SK-MEL-5 (cell line): ENCODE measurements around the gene GABBR2. TPM values are rescaled to one million over a fixed set of nuclear protein-coding genes. Genes with fewer than 3 reads are reported as not detected.

ENCODE experiments used
- DNase-seq: peaks from one replicate; pipeline ENCODE4 v3.0.0-alpha.2; 2016; ENCODE audit warnings: low read depth, low spot score
- in situ Hi-C: cut with HindIII; loops from 2 replicates; pipeline ENCODE4 v1.10.0; 2016; ENCODE audit warnings: low sequenced_read_pairs, high pct_unique_total_duplicates, low pct_unique_long_range_greater_than_20kb
- total RNA-seq: library from RNA; depleted of rRNA; stranded (reverse); fragments of >200 nt; shearing (Covaris generic); gene quantifications from 2 replicates; pipeline ENCODE4 v1.2.3, GENCODE V29; 2014

Gene GABBR2
- total RNA-seq, 1 experiment from 2014 or later = 0.50 TPM

- DNase-seq = no peak
These were observed 377.0 kb downstream of the GABBR2 start for GRCh38 chr9:98331536-98332259.

GRCh38 chr9:98330831-98331230 lies 377.9 kb downstream of the GABBR2 start:
- in situ Hi-C loops = no loop called here

More at GRCh38 chr9:98331536-98332259, 377.0 kb downstream of the GABBR2 start:
- in situ Hi-C loops = no loop called here

DNA sequence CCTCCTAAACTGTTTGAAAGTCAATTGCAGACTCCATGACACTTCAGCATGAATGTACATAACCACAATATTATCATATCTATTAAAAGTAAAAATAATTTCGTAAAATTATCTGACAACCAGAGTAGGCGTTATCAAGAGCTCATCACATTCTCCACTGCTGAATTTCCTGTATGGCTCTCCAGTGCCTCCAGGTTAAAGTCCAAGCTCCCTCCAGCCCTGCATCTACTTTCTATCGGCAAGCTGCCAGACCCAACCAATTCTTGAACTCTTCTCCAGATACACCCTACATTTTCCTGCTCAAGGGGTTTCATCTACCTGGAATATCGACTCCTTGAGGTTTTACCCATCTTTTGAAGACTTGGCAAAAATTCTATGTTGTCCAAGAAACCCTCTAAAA lies 378.8 kb downstream of the GABBR2 start:
- in situ Hi-C loops = no loop called here
- DNase-seq = no peak

More at GRCh38 chr9:98330831-98331230, 377.9 kb downstream of the GABBR2 start:
- peak; percentile 51 for DNase-seq

DNA sequence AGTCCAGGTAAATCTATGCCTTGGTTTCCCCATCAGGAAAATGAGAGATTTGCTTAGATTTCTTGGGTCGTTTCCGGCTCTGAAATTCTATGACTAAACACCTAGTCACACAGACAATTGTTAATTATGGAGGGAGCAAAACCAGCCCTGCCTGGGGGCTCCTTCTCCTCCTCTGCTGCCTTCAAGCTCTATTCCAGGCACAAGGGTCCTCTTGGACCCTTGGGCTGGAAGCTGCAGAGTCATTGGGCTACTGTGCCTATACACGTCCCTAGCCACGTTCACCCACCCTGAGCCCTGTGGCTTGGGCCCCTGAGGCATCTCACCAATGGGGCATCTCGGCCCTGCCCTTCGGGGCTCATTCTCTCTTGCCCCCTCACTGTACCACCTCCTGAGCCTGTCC lies 379.5 kb downstream of the GABBR2 start:
- DNase-seq = no peak
- in situ Hi-C loops = no loop called here

DNA sequence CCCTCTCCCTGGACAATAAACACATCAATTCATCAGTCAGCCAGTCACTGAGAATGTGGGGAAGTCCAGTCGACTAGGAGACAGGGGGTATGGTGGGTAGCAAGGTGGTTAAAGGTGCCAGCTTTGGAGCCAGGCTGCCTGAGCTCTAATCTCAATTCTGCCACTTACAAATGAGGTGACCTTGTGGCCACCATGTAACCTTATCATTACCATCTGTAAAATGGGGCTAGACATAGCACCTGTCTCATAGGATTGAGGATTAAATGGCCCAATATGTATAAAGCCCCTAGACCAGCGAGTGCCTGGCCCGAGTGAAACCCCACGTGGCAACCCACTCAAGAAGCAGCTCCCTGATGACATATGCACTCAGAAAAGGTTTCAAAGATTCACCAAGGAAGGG lies 380.0 kb downstream of the GABBR2 start:
- in situ Hi-C loops = no loop called here
- no peak for DNase-seq

GRCh38 chr9:98328141-98328540 lies 380.6 kb downstream of the GABBR2 start:
- DNase-seq = no peak
- in situ Hi-C loops = no loop called here

DNA sequence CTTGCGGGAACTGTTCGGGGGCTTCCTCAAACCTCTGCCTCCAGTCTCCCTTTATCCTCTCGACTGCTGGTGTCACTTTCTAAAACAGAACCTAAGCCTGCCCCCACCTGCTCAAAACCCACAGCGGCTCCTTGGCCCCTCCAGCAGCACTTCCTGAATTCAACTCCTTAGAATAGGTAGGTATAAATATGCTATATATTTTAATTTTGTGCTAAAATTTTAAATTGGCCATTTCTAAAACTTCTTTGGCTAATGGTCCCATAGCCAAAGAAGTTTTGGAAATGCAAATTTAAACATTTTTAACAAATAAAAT lies 381.5 kb downstream of the GABBR2 start:
- in situ Hi-C loops = no loop called here
- no peak for DNase-seq

- peak; percentile 8 for DNase-seq
- in situ Hi-C loops = no loop called here
These were observed 382.1 kb downstream of the GABBR2 start for GRCh38 chr9:98326459-98327248.

DNA sequence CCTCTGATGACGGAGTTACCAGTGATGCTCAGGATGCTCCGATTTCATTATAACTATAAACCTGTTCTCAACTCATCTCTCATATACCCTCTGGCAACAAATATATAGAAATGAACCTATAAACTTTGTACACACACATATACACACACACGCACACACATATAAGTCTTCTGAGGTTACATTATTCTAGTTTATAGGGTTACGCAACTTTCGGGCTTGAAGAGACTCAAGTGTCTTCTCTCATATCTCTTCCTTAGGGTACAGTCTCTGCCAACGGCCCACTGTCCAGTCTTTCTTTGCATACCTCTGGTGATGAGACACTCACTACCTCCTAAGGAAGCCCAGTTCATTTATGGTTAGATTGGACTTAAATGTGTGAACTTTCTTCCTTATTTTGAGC lies 383.9 kb downstream of the GABBR2 start:
- in situ Hi-C loops = no loop called here
- no peak for DNase-seq

DNA sequence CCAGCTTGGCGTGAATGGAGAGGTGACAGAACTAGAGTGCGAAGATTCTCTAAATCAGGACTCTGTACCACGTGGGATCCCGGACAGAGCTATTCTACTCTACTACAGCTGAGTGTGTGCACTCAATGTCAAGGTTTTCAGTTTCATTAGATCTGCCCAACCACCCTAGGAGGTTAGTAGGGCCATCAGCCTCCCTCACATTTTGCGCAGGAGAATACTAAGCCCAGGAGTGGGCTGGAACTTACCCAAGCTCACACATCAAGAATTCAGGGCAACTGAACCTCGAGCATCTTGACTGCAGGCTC lies 385.0 kb downstream of the GABBR2 start:
- no peak for DNase-seq
- in situ Hi-C loops = no loop called here

DNA sequence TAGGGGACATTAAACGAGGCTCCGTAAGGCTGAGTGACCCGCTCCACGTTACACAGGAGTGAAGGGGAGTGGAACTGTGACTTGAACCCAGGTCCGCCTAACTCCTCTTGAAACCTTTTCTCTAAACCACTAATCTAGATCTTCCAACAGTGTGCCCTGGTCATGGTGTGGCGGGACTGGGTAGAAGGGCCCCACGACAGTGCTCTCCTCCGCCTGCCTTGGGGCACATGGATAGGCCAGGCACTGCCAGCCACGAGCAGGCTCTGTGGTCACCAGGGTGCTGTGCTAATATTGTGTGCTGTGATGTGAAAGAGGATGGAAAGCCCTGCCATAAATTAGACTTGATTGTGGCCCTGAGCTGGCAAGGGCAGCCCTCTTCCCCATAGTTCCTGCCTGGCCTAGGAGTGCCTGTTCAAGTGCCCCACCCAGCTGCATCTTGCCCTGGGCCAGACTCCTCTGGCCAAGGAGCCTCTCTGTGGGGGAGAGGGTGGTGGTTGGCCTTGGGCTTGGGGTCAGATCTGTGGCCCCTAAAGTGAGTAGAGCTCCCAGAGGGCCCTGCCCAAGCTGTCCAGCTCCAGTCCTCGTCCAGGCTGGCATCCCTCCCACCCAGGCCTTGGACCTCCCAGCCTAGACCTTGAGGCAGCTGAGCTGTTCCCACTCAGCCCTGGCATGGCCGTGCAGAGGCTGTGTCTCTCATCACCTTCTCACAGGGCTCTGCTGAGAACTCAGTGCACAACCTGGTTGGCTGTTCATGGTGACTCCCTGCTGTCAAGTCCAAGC lies 385.5 kb downstream of the GABBR2 start:
- DNase-seq = no peak

DNA sequence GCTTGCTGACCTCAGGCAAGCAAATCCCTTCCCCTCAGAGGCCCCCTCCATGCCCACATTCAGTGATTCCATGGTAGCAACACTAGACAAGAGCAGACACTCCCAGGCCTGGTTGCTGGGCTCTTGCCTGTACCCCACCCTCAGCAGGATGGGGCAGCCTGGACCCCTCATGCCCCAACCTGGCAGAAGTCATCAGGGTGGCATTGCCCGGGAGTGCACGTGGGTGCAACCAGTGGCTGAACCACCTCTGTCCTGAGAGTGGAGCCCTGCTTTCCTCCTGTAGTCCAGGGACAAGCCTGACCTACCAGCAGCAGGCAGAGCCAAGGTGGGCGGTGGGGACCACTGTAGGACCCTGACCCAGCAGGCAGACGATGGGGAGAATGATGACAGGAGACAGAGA lies 387.5 kb downstream of the GABBR2 start:
- no peak for DNase-seq
- in situ Hi-C loops = no loop called here

More for the DNA sequence above, 385.5 kb downstream of the GABBR2 start:
- in situ Hi-C loops = no loop called here

DNA sequence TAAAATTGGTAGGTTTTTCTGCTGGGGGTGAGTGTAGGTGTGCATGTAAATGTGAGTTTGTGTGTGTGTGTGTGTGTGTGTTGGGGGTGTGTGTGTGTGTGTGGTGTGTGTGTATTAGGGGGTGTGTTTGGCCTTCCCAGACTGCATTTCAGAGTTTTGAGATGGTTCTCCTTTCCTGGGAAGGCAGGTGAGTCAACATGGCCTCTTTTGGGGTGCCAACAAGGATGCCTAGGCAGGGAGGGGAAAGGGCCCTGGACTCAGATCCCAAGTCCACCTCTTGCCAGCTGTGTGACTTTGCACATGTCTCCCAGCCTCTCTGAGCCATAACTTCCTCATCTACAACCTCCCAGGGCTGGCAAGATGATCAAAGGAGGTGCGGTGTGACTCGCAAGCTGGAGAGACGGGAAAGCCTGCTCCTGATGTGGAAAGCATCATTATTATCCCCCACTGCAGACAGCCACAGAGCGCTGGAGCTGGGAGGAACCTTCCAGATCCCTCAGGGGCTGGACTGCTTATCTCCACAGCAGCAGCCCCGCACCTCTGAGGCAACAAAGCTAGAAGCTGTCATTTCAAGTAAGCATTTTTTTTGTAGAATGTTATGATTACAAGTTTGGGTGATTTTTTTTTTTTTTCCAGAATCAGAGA lies 389.8 kb downstream of the GABBR2 start:
- DNase-seq = no peak
- in situ Hi-C loops = no loop called here

DNA sequence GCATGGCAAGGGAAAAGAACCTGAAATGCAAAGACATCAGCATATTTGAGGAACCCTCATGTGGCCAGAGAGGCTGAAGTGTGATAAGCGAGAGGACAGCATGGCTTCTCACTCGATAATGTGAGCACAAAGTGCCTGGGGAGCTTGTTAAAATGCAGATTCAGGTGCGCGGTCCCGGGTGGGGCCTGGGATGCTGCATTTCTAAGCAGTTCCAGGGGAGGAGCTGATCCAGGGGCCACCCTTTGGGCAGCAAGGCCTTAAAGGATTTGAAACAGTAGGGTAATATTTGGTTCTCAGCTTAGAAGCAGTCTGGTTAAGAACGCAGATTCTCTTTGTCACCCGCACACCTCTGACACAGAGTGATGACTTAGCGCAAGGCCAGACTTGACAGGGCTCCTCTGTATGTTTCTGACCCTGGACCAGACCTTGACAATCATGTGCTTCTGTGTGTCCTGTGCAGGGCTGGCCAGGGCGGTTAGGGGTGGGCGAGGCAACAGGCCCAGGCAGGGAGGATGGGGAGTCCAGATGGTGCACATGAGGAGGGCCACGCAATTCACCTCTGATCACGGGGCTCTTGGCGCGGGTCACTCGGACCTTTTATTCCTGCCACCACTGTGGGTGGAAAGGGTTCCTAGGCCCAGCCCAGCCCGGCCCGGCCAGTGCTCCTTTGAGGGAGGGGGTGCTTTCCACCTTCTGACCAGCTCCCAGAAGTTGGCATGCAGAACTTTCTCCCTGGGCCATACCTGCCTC lies 390.5 kb downstream of the GABBR2 start:
- in situ Hi-C loops = no loop called here
- DNase-seq = no peak

DNA sequence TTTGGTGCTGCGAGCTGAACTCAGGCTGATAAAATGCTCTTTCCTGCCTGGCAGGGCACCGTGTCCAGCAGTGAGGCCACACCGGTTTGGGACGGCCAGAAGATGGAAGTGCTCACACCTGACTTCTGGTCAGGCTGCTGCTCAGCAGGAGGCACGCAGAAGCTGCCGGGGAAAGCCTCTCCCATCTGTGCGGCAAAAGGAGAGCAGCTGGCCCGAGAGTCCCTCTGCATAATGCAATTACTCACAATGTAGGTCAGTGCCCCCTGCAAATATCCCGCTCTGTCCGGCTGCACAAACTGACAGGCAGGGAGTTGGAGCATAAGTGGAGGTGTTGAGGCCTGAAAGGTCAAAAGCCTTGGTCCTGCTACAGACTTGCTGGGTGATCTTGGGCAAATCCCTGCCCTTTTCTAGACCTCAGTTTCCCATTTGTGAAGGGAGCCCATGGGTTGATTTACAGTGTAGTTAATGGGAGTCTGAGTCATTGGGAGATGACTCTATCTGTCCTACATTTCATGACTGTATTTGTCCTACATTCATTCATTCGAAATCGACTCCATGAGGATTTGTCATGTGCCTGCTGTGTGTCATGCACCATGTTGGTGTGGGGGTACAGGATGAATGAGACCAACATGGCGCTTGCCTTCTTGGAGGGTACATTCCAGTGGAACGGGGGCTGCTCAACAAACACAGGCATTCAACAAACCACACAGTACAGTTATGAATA lies 391.4 kb downstream of the GABBR2 start:
- DNase-seq = no peak
- in situ Hi-C loops = no loop called here

- in situ Hi-C loops = no loop called here
These were observed 392.1 kb downstream of the GABBR2 start for GRCh38 chr9:98316445-98317133.

More at GRCh38 chr9:98316445-98317133, 392.1 kb downstream of the GABBR2 start:
- DNase-seq = no peak
